Fibroblast of villous mesenchyme (primary cell): Measurements from ENCODE around the gene DIP2B. TPM values are rescaled to one million over a fixed set of nuclear protein-coding genes. Genes with fewer than 3 reads are reported as not detected.
"Not testable (repeated sequence)": the region's sequence is repeated elsewhere in the genome, so short reads cannot be mapped to it uniquely, and the experiment has no call there.

Experiments
- DNase-seq: peaks from one replicate; pipeline ENCODE4 v3.0.0-alpha.2; 2010; ENCODE audit warnings: low read depth
- H3K4me3 ChIP-seq: 2 replicates; pipeline ENCODE4 v1.5.1; 2011; ENCODE audit warnings: low read depth, mild to moderate bottlenecking, low read length
- total RNA-seq: library from RNA; depleted of rRNA; stranded (reverse); fragments of >200 nt; gene quantifications from 2 replicates; pipeline ENCODE4 v1.2.3, GENCODE V29; 2012
- TF ChIP-seq, protein P1 (sequence below): IDR thresholded peaks from 2 replicates; pipeline ENCODE4 v1.5.1; 2012; ENCODE audit warnings: low read depth, mild to moderate bottlenecking, low read length; ENCODE audit not compliant: insufficient read depth

The DIP2B gene
- total RNA-seq, 1 donor = 29.8 TPM

DNA sequence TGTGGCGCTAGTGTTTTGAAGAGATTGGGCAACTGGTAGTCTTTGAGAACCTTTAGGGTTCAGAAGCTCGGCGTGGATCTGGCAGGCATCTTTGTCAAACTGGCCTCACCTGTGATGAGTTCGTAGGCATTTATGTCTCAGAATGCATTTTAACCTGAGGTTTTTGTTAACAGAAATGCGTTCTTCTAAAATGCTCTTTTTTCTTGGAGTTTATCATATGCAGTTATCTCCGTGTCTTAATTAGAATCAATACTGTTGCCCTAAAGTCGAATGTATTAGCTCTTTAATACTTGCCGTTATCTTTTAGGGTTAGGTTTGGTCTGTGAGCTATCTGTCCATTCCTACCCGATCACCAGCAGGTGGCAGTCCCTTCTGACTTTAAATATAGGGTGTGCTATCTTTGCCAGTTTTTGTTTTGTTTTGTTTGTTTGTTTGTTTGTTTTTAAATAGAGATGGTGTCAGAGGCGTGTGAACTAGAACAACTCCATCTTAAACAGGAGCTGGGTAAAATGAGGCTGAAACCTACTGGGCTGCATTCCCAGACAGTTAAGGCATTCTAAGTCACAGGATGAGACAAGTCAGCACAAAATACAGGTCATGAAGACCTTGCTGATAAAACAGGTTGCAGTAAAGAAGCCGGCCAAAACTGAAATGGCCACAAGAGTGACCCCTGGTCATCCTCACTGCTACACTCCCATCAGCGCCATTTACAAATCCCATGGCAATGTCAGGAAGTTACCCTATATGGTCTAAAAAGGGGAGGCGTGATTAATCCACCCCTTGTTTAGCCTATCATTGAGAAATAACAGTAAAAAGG is 260.5 kb downstream of the DIP2B start:
- TF ChIP-seq, protein P1, sequence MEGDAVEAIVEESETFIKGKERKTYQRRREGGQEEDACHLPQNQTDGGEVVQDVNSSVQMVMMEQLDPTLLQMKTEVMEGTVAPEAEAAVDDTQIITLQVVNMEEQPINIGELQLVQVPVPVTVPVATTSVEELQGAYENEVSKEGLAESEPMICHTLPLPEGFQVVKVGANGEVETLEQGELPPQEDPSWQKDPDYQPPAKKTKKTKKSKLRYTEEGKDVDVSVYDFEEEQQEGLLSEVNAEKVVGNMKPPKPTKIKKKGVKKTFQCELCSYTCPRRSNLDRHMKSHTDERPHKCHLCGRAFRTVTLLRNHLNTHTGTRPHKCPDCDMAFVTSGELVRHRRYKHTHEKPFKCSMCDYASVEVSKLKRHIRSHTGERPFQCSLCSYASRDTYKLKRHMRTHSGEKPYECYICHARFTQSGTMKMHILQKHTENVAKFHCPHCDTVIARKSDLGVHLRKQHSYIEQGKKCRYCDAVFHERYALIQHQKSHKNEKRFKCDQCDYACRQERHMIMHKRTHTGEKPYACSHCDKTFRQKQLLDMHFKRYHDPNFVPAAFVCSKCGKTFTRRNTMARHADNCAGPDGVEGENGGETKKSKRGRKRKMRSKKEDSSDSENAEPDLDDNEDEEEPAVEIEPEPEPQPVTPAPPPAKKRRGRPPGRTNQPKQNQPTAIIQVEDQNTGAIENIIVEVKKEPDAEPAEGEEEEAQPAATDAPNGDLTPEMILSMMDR = peak; percentile 68
- DNase-seq = peak; percentile 65

DNA sequence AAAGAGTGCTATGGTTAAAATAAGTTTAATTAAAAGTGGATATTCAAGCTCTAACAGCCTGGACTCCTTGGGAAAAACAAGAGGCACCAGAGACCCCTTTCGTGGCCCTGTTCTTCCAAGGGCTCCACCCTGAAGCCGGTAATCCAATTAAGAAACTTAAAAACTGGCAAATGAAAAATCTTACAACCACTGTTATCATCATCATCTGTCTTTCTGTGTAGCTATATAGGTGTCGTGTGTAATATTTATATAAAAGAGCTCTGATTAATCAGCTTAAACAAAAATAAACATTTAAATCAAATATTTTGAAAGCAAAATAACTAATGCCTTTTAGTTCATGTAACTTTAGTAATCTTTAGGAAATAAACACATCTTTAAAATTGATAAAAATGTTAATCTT is 263.6 kb downstream of the DIP2B start:
- no peak overlapping the region for H3K4me3 ChIP-seq
- no peak for DNase-seq
- TF ChIP-seq, protein P1 = no peak

More for the DNA sequence above, 260.5 kb downstream of the DIP2B start:
- H3K4me3 ChIP-seq = peak overlapping the region; percentile 96

- not testable (repeated sequence) for DNase-seq, H3K4me3 ChIP-seq
Observed at GRCh38 chr12:50768813-50769212, 264.0 kb downstream of the DIP2B start.

GRCh38 chr12:50771409-50771808 is 266.6 kb downstream of the DIP2B start:
- no peak overlapping the region for H3K4me3 ChIP-seq
- no peak for DNase-seq
- TF ChIP-seq, protein P1 = no peak

DNA sequence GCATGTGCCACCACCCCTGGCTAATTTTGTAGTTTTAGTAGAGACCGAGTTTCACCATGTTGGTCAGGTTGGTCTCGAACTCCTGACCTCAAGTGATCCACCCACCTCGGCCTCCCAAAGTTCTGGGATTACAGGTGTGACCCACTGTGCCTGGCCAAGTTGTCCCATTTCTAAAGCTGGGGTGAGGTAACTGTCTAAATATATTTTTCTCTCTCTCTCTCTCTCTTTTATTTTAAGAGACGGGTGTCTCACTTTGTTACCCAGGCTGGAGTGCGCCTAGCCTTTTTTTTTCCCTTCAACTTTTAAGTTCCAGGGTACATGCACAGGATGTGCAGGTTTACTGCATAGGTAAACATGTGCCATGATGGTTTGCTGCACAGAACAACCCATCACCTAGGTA is 267.7 kb downstream of the DIP2B start:
- DNase-seq = no peak
- no peak overlapping the region for H3K4me3 ChIP-seq
- TF ChIP-seq, protein P1 = no peak

GRCh38 chr12:50772877-50773276 is 268.1 kb downstream of the DIP2B start:
- TF ChIP-seq, protein P1 = no peak
- no peak for DNase-seq
- H3K4me3 ChIP-seq = no peak overlapping the region

- DNase-seq = no peak
- no peak overlapping the region for H3K4me3 ChIP-seq
- TF ChIP-seq, protein P1 = no peak
Observed at GRCh38 chr12:50775251-50775650, 270.5 kb downstream of the DIP2B start.
